SU-DHL-6 (cell line): Measurements from ENCODE around the gene KLHL4.
"Not testable (repeated sequence)": the region's sequence is repeated elsewhere in the genome, so short reads cannot be mapped to it uniquely, and the experiment has no call there.

Experiments
- H2AFZ ChIP-seq: fragments of 200-600 bp; sonication (generic); 2 replicates; pipeline ENCODE4 v1.6.1; 2014; ENCODE audit warnings: low read depth, mild to moderate bottlenecking, moderate library complexity, mixed read lengths, antibody characterized with exemption, low read length; ENCODE audit not compliant: severe bottlenecking
- H3F3A ChIP-seq: fragments of 200-600 bp; shearing (Covaris generic); 2 replicates; pipeline ENCODE4 v1.6.0; 2016; ENCODE audit warnings: antibody characterized with exemption, mild to moderate bottlenecking; ENCODE audit not compliant: insufficient read depth
- H3K27ac ChIP-seq: fragments of 200-600 bp; sonication (generic); 2 replicates; pipeline ENCODE4 v1.5.1; 2016; ENCODE audit warnings: low read depth, mild to moderate bottlenecking, low read length, moderate library complexity, mixed read lengths
- H3K27me3 ChIP-seq: fragments of 200-600 bp; sonication (generic), shearing (Covaris generic); 2 replicates; pipeline ENCODE4 v1.6.0; 2014; ENCODE audit warnings: mild to moderate bottlenecking, low read length
- H3K36me3 ChIP-seq: fragments of 200-600 bp; sonication (generic); 2 replicates; pipeline ENCODE4 v1.6.1; 2014; ENCODE audit warnings: mild to moderate bottlenecking, low read length, mixed read lengths
- H3K4me2 ChIP-seq: fragments of 300-600, 200-600 bp; shearing (Covaris generic), sonication (generic); 2 replicates; pipeline ENCODE4 v1.6.0; 2014; ENCODE audit warnings: low read length, low read depth, mild to moderate bottlenecking; ENCODE audit not compliant: poor library complexity, severe bottlenecking
- H3K4me3 ChIP-seq: fragments of 200-600 bp; sonication (generic); 2 replicates; pipeline ENCODE4 v1.5.1; 2014; ENCODE audit warnings: antibody characterized with exemption, low read length, mild to moderate bottlenecking, mixed read lengths; ENCODE audit not compliant: insufficient read depth, poor library complexity, severe bottlenecking
- H3K79me2 ChIP-seq: fragments of 200-600 bp; sonication (generic); 2 replicates; pipeline ENCODE4 v1.6.1; 2014; ENCODE audit warnings: mild to moderate bottlenecking, low read length, moderate library complexity; ENCODE audit not compliant: insufficient read depth
- H3K9ac ChIP-seq: fragments of 200-600 bp; sonication (generic); 2 replicates; pipeline ENCODE4 v1.7.0; 2014; ENCODE audit warnings: mild to moderate bottlenecking, low read length
- H3K9me2 ChIP-seq: fragments of 200-600 bp; sonication (generic); replicated peaks from 2 replicates; pipeline ENCODE4 v1.6.1; 2014; ENCODE audit warnings: low read length; ENCODE audit not compliant: insufficient read depth
- H3K9me3 ChIP-seq: fragments of 200-600 bp; sonication (generic); 2 replicates; pipeline ENCODE4 v1.6.1; 2014; ENCODE audit warnings: low read length, mixed read lengths; ENCODE audit not compliant: insufficient read depth
- H4K20me1 ChIP-seq: fragments of 200-600 bp; sonication (generic); 2 replicates; pipeline ENCODE4 v1.6.1; 2014; ENCODE audit warnings: low read depth, mild to moderate bottlenecking, antibody characterized with exemption, low read length, moderate library complexity, mixed read lengths
- EZH2phosphoT487 ChIP-seq: fragments of 200-600 bp; sonication (generic), shearing (Covaris generic); conservative IDR thresholded peaks from 2 replicates; pipeline ENCODE4 v1.6.1; 2018; ENCODE audit warnings: mild to moderate bottlenecking, antibody characterized with exemption, low read length, moderate library complexity, mixed read lengths
- TF ChIP-seq, protein P1 (sequence below): fragments of 200-600 bp; sonication (generic); IDR thresholded peaks from one replicate; pipeline ENCODE4 v1.5.1; 2017; ENCODE audit warnings: antibody characterized with exemption, mild to moderate bottlenecking, low read length, moderate library complexity; ENCODE audit not compliant: insufficient read depth, poor library complexity, severe bottlenecking

The KLHL4 gene

GRCh38 chrX:87697409-87697808 is 179.8 kb downstream of the KLHL4 start:
- H3K4me3 ChIP-seq: no peak overlapping the region

DNA sequence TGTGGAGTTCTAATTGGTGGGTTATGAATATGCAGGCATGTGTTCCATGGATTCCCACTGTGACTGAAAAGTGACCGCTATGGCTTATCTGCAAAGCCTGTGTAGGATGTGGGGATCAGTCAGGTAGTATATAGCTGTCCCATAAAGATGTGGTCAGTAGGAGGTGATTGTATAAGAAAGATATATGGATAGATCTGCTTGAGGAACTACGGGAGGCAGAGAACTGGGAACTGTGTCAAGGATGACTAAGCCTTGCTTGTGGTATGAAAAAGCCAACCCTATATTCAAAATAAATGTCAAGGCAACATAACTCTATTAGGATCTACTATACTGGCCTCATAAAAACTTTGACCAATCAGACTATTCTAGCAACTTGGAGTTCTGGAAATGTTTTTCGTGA is 185.2 kb downstream of the KLHL4 start:
- Histone ChIP-seq H3K27me3 (no peaks in the 10 kb centered on the region), H4K20me1 (no peaks in the 10 kb centered on the region), H2AFZ (no peak overlapping the region), H3F3A (no peaks in the 10 kb centered on the region), H3K9me3 (no peaks in the 10 kb centered on the region), H3K27ac (no peak overlapping the region), H3K79me2 (no peaks in the 10 kb centered on the region), H3K36me3 (no peaks in the 10 kb centered on the region), H3K4me2 (no peak overlapping the region), H3K9me2 (no peaks in the 10 kb centered on the region), H3K4me3 (no peak overlapping the region), H3K9ac (no peak overlapping the region)
- TF ChIP-seq EZH2phosphoT487: no peak
- TF ChIP-seq, protein P1, sequence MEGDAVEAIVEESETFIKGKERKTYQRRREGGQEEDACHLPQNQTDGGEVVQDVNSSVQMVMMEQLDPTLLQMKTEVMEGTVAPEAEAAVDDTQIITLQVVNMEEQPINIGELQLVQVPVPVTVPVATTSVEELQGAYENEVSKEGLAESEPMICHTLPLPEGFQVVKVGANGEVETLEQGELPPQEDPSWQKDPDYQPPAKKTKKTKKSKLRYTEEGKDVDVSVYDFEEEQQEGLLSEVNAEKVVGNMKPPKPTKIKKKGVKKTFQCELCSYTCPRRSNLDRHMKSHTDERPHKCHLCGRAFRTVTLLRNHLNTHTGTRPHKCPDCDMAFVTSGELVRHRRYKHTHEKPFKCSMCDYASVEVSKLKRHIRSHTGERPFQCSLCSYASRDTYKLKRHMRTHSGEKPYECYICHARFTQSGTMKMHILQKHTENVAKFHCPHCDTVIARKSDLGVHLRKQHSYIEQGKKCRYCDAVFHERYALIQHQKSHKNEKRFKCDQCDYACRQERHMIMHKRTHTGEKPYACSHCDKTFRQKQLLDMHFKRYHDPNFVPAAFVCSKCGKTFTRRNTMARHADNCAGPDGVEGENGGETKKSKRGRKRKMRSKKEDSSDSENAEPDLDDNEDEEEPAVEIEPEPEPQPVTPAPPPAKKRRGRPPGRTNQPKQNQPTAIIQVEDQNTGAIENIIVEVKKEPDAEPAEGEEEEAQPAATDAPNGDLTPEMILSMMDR: no peak

More at GRCh38 chrX:87697409-87697808, 179.8 kb downstream of the KLHL4 start:
- no peaks in the 10 kb centered on the region for H3K9me2 ChIP-seq
- no peak overlapping the region for H3K4me2 ChIP-seq
- H3K27me3 ChIP-seq: no peaks in the 10 kb centered on the region
- no peak overlapping the region for H3K9ac ChIP-seq
- H3K79me2 ChIP-seq: no peaks in the 10 kb centered on the region
- TF ChIP-seq, protein P1: no peak
- TF ChIP-seq EZH2phosphoT487: no peak
- H3K9me3 ChIP-seq: no peaks in the 10 kb centered on the region
- no peaks in the 10 kb centered on the region for H3K36me3 ChIP-seq
- no peaks in the 10 kb centered on the region for H4K20me1 ChIP-seq
- no peak overlapping the region for H3K27ac ChIP-seq
- H3F3A ChIP-seq: no peaks in the 10 kb centered on the region
- no peak overlapping the region for H2AFZ ChIP-seq

DNA sequence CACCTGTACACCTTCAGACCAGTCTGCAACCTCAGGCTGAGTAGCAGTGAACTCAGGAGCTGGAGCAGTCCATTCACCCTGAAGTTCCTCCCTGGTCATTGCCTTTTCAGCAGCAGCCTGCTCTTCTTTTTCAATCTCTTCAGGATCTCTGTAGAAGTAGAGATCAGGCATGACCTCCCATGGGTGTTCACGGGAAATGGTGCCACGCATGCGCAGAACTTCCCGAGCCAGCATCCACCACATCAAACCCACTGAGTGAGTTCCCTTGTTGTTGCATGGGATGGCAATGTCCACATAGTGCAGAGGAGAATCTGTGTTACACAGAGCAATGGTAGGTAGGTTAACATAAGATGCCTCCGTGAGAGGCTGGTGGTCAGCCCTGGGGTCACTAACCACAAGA is 185.9 kb downstream of the KLHL4 start:
- not testable (repeated sequence) for H3K4me3 ChIP-seq, H3K9me3 ChIP-seq, H3K9me2 ChIP-seq, H3K79me2 ChIP-seq, H4K20me1 ChIP-seq, H3K27ac ChIP-seq, H2AFZ ChIP-seq, H3K36me3 ChIP-seq, H3K9ac ChIP-seq, H3K27me3 ChIP-seq, H3F3A ChIP-seq, H3K4me2 ChIP-seq

- no peaks in the 10 kb centered on the region for H3K9me3 ChIP-seq
- no peak overlapping the region for H3K4me2 ChIP-seq
- H4K20me1 ChIP-seq: no peaks in the 10 kb centered on the region
- TF ChIP-seq, protein P1: no peak
- TF ChIP-seq EZH2phosphoT487: no peak
- H3K4me3 ChIP-seq: no peak overlapping the region
- no peaks in the 10 kb centered on the region for H3K36me3 ChIP-seq
- no peak overlapping the region for H2AFZ ChIP-seq
- no peak overlapping the region for H3K27ac ChIP-seq
- H3K79me2 ChIP-seq: no peaks in the 10 kb centered on the region
- no peaks in the 10 kb centered on the region for H3K27me3 ChIP-seq
- H3K9me2 ChIP-seq: no peaks in the 10 kb centered on the region
- H3F3A ChIP-seq: no peaks in the 10 kb centered on the region
- no peak overlapping the region for H3K9ac ChIP-seq
Measured at GRCh38 chrX:87706134-87706533, 188.5 kb downstream of the KLHL4 start.
